Heart right ventricle (tissue), 16 donors: Measurements from ENCODE around the gene GUCA1C. TPM values are rescaled to one million over a fixed set of nuclear protein-coding genes. Genes with fewer than 3 reads are reported as not detected.

Experiments used
- ATAC-seq, 8 donors: fragments of 200-7000 bp; cut with Tn5 transposase; one replicate each; pipeline ENCODE4 v1.9.1; 2020; ENCODE audit warnings: mild to moderate bottlenecking in 8 of 8, moderate library complexity in 8 of 8, moderate number of reproducible peaks in 1 of 8
- DNase-seq, 2 donors: peaks; one replicate each; pipeline ENCODE4 v3.0.0-alpha.2; 2020
- H3K27ac ChIP-seq, 10 donors: fragments of 200-600 bp; sonication (generic) in 2 of 10; one replicate each; pipeline versions ENCODE4 v1.5.0 to v1.8.0; 2020 to 2022; ENCODE audit warnings: mild to moderate bottlenecking in 3 of 10
- H3K27me3 ChIP-seq, 7 donors: fragments of 200-600 bp; one replicate each; pipeline ENCODE4 v1.8.0; 2021 to 2022; ENCODE audit warnings: mild to moderate bottlenecking in 2 of 7
- H3K36me3 ChIP-seq, 9 donors: fragments of 200-600 bp; sonication (generic) in 1 of 9; one replicate each; pipeline versions ENCODE4 v1.5.0 to v1.8.0; 2020 to 2022; ENCODE audit warnings: mild to moderate bottlenecking in 2 of 9
- H3K4me1 ChIP-seq, 9 donors: fragments of 200-600 bp; sonication (generic) in 1 of 9; one replicate each; pipeline versions ENCODE4 v1.5.0 to v1.8.0; 2020 to 2022; ENCODE audit warnings: mild to moderate bottlenecking in 4 of 9
- H3K4me3 ChIP-seq, 10 donors: fragments of 200-600 bp; sonication (generic) in 2 of 10; one replicate each; pipeline versions ENCODE4 v1.5.0 to v1.8.0; 2020 to 2022; ENCODE audit warnings: mild to moderate bottlenecking in 7 of 10, moderate library complexity in 2 of 10
- H3K9me3 ChIP-seq, 11 donors: fragments of 200-600 bp in 10 of 11; sonication (generic) in 2 of 11; one replicate each; pipeline versions ENCODE4 v1.5.0 to v1.8.0; 2013 to 2022; ENCODE audit warnings: mild to moderate bottlenecking in 2 of 11, control low read depth in 1 of 11, moderate library complexity in 1 of 11
- CTCF ChIP-seq, 9 donors: fragments of 200-600 bp; sonication (generic) in 2 of 9; IDR thresholded peaks; one replicate each; pipeline versions ENCODE4 v1.5.0 to v1.8.0; 2021 to 2022; ENCODE audit warnings: antibody characterized with exemption in 9 of 9, mild to moderate bottlenecking in 5 of 9, moderate library complexity in 1 of 9
- WGBS, 2 donors: extraction: QIAGEN DNeasy Blood & Tissue Kit; methylation state at CpG; one replicate each; pipeline ENCODE4 v1.1.7; 2013; ENCODE audit warnings: inconsistent platforms in 1 of 2; 5-methylcytosine and 5-hydroxymethylcytosine counted together
- intact Hi-C, 10 donors: fragments of 100-400 bp; cut with DNase I; formaldehyde crosslinking; loops; one replicate each; pipeline versions ENCODE4 v1.11.1 to v1.14.2; 2022
- polyA plus RNA-seq, 2 donors: library from polyadenylated mRNA; stranded (reverse); fragments of 200-250 nt; gene quantifications; one replicate each; pipeline ENCODE4 v1.2.3, GENCODE V29; 2013
- total RNA-seq, 10 donors: library from RNA; stranded (reverse); fragmentation: NEBNext Ultra II Directional in 3 of 10; extraction: Animal tissue kit (Norgen Biotek cat#: 25700) in 3 of 10; gene quantifications; one replicate each; pipeline versions ENCODE4 v1.2.1 to v1.2.4, GENCODE V29; 2021 to 2023
- donor health status: Arrhythmogenic right ventricular cardiomyopathy.
- donor health status: ischemic (EF 13 %, LVEDD 7.1; RV severe dilation, severe dysfunction).
- donor health status: healthy with polysubstance abuse.
- donor health status: DM: no; HTN: yes; CAD: no.
- donor health status: DM: no; HTN: no; CAD: no.
- donor health status: ischemic (EF 25% LVEDD 6.9; RV normal size, moderate dysfunction).
- donor health status: ischemic (EF 25% LVEDD 5.7; RV mildly dilated, moderate dysfunction).
- donor health status: healthy.
- donor health status: DM: yes; HTN: yes; CAD: no.
- donor health status: Ischemic cardiomyopathy.
- donor health status: ischemic (EF 35%, LVEDD 5.7; RV mildly dilated, moderate dysfunction).
- donor health status: nonischemic (EF 11% LVEDD 7.7; RV severe dilation, severe dysfunction).
- donor health status: DM: yes; HTN: yes; CAD: no.
- donor health status: PGD.
- donor health status: ischemic (EF 29% LVEDD 5.4; RV normal size, mild dysfunction).
- donor health status: nonischemic (EF 23%, LVEDD 6.1; RV moderate dilation, normal function).

Gene GUCA1C
- total and polyA plus RNA-seq, 12 donors: 0.56 to 10.7 (median 4.6) TPM; not detected in 4

- no peak for TF ChIP-seq CTCF (IDR thresholded peaks at IDR 0.05)
- intact Hi-C loops: no loop called here
- DNase-seq: no peak
- no peaks in the 10 kb centered on the region for H3K4me1 ChIP-seq
- no peak for ATAC-seq
- 80 to 81% methylated on average over 11 of the region's 11 CpGs for WGBS, 2 donors
- H3K27me3 ChIP-seq: no peaks in the 10 kb centered on the region
- no peaks in the 10 kb centered on the region for H3K9me3 ChIP-seq
- no peaks in the 10 kb centered on the region for H3K36me3 ChIP-seq
- H3K27ac ChIP-seq: no peak overlapping the region
- no peak overlapping the region for H3K4me3 ChIP-seq
These were observed 7.1 kb downstream of the GUCA1C start for GRCh38 chr3:108946292-108947285.

- no peak for ATAC-seq
- intact Hi-C loops: no loop called here
- TF ChIP-seq CTCF (IDR thresholded peaks at IDR 0.05): no peak
These were observed 13.0 kb downstream of the GUCA1C start for GRCh38 chr3:108940568-108941263.

GRCh38 chr3:108940166-108940565 lies 13.5 kb downstream of the GUCA1C start:
- Histone ChIP-seq H3K4me3 (no peak overlapping the region), H3K9me3 (no peaks in the 10 kb centered on the region), H3K4me1 (peaks cover 0 to 16% (median 0%) of the 10 kb centered on the region in 9 donors), H3K27ac (peak overlapping the region in 1 of 10 donors; percentile 34), H3K36me3 (no peaks in the 10 kb centered on the region), H3K27me3 (no peaks in the 10 kb centered on the region)
- WGBS, 2 donors: 36 to 44% methylated on average over 4 of the region's 4 CpGs
- no peak for TF ChIP-seq CTCF (IDR thresholded peaks at IDR 0.05)
- intact Hi-C loops: no loop called here
- peak in 5 of 8 donors; percentile 38 to 79 (median 60) for ATAC-seq
- no peak for DNase-seq

More at GRCh38 chr3:108940568-108941263, 13.0 kb downstream of the GUCA1C start:
- Histone ChIP-seq H3K9me3 (no peaks in the 10 kb centered on the region), H3K4me3 (no peak overlapping the region), H3K36me3 (no peaks in the 10 kb centered on the region), H3K27me3 (no peaks in the 10 kb centered on the region), H3K4me1 (peaks cover 0 to 16% (median 0%) of the 10 kb centered on the region in 9 donors), H3K27ac (peak overlapping the region in 1 of 10 donors; percentile 34)
- 34 to 39% methylated on average over 5 of the region's 5 CpGs for WGBS, 2 donors
- DNase-seq: no peak

- Histone ChIP-seq H3K9me3 (no peaks in the 10 kb centered on the region), H3K36me3 (no peaks in the 10 kb centered on the region), H3K27me3 (no peaks in the 10 kb centered on the region), H3K4me3 (no peak overlapping the region), H3K27ac (peak overlapping the region in 1 of 10 donors; percentile 9), H3K4me1 (peaks cover 0 to 16% (median 0%) of the 10 kb centered on the region in 9 donors)
- 65 to 66% methylated on average over 8 of the region's 8 CpGs for WGBS, 2 donors
- peak in 1 of 2 donors; percentile 9 for DNase-seq
- no peak for TF ChIP-seq CTCF (IDR thresholded peaks at IDR 0.05)
- intact Hi-C loops: no loop called here
- ATAC-seq: peak in 7 of 8 donors; percentile 43 to 86 (median 62)
These were observed 16.6 kb downstream of the GUCA1C start for GRCh38 chr3:108936924-108937689.
